ENCODE measurements around the gene PFDN4.

DNA sequence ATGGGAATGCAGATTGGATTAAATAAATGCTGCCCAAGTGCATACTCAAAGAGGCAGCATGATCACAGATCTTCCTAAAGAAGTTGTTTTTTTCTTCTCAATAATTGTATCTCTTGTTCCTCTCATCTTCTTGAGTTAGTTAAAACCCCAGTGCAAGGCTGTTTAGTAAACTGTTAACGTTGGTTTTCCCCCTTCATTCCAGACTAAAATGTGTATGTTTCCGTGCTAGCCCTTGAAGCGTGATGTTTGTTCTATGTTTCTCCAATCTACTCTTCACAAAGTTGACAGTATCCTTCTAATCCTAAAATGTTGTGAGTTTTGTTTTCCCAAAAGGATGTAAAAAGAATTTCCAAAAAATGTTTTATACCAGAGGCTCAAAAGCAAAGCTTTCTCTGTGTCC, 49.7 kb upstream of the PFDN4 start:
- TF ChIP-seq, protein P1, sequence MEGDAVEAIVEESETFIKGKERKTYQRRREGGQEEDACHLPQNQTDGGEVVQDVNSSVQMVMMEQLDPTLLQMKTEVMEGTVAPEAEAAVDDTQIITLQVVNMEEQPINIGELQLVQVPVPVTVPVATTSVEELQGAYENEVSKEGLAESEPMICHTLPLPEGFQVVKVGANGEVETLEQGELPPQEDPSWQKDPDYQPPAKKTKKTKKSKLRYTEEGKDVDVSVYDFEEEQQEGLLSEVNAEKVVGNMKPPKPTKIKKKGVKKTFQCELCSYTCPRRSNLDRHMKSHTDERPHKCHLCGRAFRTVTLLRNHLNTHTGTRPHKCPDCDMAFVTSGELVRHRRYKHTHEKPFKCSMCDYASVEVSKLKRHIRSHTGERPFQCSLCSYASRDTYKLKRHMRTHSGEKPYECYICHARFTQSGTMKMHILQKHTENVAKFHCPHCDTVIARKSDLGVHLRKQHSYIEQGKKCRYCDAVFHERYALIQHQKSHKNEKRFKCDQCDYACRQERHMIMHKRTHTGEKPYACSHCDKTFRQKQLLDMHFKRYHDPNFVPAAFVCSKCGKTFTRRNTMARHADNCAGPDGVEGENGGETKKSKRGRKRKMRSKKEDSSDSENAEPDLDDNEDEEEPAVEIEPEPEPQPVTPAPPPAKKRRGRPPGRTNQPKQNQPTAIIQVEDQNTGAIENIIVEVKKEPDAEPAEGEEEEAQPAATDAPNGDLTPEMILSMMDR (IDR thresholded peaks at IDR 0.05), result no peak
- no peak for TF ChIP-seq EP300 (IDR thresholded peaks at IDR 0.05; ENCODE audit: borderline replicate concordance in 1 of 2, low read depth in 1 of 2, low read length in 1 of 2)
- TF ChIP-seq NFIC (IDR thresholded peaks at IDR 0.05; ENCODE audit: borderline replicate concordance), result no peak
- TF ChIP-seq FOXM1 (IDR thresholded peaks at IDR 0.05; ENCODE audit: low read depth), result no peak
- TF ChIP-seq POLR2AphosphoS5 (IDR thresholded peaks at IDR 0.05; ENCODE audit: low read depth, low read length), result no peak
- no peak for TF ChIP-seq RCOR1 (IDR thresholded peaks at IDR 0.05; ENCODE audit: low read length)
- TF ChIP-seq, protein P2, sequence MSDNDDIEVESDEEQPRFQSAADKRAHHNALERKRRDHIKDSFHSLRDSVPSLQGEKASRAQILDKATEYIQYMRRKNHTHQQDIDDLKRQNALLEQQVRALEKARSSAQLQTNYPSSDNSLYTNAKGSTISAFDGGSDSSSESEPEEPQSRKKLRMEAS (IDR thresholded peaks at IDR 0.05; ENCODE audit: low read depth), result no peak
- TF ChIP-seq CHD2 (IDR thresholded peaks at IDR 0.05; ENCODE audit: low read length, partially characterized antibody), result no peak
- TF ChIP-seq, protein P3, sequence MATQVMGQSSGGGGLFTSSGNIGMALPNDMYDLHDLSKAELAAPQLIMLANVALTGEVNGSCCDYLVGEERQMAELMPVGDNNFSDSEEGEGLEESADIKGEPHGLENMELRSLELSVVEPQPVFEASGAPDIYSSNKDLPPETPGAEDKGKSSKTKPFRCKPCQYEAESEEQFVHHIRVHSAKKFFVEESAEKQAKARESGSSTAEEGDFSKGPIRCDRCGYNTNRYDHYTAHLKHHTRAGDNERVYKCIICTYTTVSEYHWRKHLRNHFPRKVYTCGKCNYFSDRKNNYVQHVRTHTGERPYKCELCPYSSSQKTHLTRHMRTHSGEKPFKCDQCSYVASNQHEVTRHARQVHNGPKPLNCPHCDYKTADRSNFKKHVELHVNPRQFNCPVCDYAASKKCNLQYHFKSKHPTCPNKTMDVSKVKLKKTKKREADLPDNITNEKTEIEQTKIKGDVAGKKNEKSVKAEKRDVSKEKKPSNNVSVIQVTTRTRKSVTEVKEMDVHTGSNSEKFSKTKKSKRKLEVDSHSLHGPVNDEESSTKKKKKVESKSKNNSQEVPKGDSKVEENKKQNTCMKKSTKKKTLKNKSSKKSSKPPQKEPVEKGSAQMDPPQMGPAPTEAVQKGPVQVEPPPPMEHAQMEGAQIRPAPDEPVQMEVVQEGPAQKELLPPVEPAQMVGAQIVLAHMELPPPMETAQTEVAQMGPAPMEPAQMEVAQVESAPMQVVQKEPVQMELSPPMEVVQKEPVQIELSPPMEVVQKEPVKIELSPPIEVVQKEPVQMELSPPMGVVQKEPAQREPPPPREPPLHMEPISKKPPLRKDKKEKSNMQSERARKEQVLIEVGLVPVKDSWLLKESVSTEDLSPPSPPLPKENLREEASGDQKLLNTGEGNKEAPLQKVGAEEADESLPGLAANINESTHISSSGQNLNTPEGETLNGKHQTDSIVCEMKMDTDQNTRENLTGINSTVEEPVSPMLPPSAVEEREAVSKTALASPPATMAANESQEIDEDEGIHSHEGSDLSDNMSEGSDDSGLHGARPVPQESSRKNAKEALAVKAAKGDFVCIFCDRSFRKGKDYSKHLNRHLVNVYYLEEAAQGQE (IDR thresholded peaks at IDR 0.05; ENCODE audit: low read depth, low read length), result no peak
